PC-9 (cell line): ENCODE measurements around the gene SGMS1. TPM values are rescaled to one million over a fixed set of nuclear protein-coding genes. Genes with fewer than 3 reads are reported as not detected.

Experiments used
- BruUV-seq: library from RNA; stranded (reverse); fragments of 400-500 nt; replicated peaks from 2 replicates; lab custom pipeline; 2021; lab: Mats Ljungman, UMichigan
- CTCF ChIA-PET: fragments of 300-600 bp; sonication (Branson Sonifier 250); formaldehyde crosslinking; loops from one replicate; lab custom pipeline; 2022; ENCODE audit warnings: antibody characterized with exemption; lab: Charles Lee
- POLR2A ChIA-PET: fragments of 300-600 bp; sonication (Branson Sonifier 250); formaldehyde crosslinking; loops from one replicate; lab custom pipeline; 2022; ENCODE audit warnings: antibody characterized with exemption; ENCODE audit not compliant: unreplicated experiment; lab: Charles Lee
- DNase-seq, 2 experiments: peaks; one replicate each; pipeline versions ENCODE4 v3.0.0 to v3.0.0-alpha.2; 2015 to 2022; ENCODE audit warnings: mixed read lengths in 1 of 2
- H2AFZ ChIP-seq: fragments of 200-600 bp; sonication (generic); 2 replicates; pipeline ENCODE4 v1.8.1; 2017; ENCODE audit warnings: antibody characterized with exemption
- H3F3A ChIP-seq: fragments of 200-600 bp; sonication (generic); 2 replicates; pipeline ENCODE4 v1.8.1; 2017; ENCODE audit warnings: antibody characterized with exemption, mild to moderate bottlenecking, low read depth; ENCODE audit not compliant: insufficient read depth
- H3K27ac ChIP-seq: fragments of 200-600 bp; sonication (generic); 2 replicates; pipeline ENCODE4 v1.6.1; 2016; ENCODE audit warnings: mixed run types
- H3K27me3 ChIP-seq: fragments of 200-600 bp; sonication (generic); 2 replicates; pipeline ENCODE4 v1.6.1; 2016; ENCODE audit warnings: low read depth, mixed run types; ENCODE audit not compliant: insufficient read depth
- H3K36me3 ChIP-seq: fragments of 200-600 bp; sonication (generic); 2 replicates; pipeline ENCODE4 v1.6.1; 2016; ENCODE audit warnings: low read depth, mixed run types
- H3K4me1 ChIP-seq: fragments of 200-600 bp; sonication (generic); replicated peaks from 2 replicates; pipeline ENCODE4 v1.6.1; 2016; ENCODE audit warnings: mixed run types; ENCODE audit not compliant: insufficient read depth
- H3K4me2 ChIP-seq: fragments of 200-600 bp; sonication (generic); 2 replicates; pipeline ENCODE4 v1.6.1; 2017; ENCODE audit warnings: mixed run types
- H3K4me3 ChIP-seq: fragments of 200-600 bp; sonication (generic); 2 replicates; pipeline ENCODE4 v1.6.1; 2016; ENCODE audit warnings: mixed run types
- H3K79me2 ChIP-seq: fragments of 200-600 bp; sonication (generic); 2 replicates; pipeline ENCODE4 v1.6.1; 2017; ENCODE audit warnings: low read depth, mixed run types
- H3K9me2 ChIP-seq: fragments of 200-600 bp; sonication (generic); 2 replicates; pipeline ENCODE4 v1.8.1; 2017; ENCODE audit warnings: mild to moderate bottlenecking; ENCODE audit not compliant: insufficient read depth
- H3K9me3 ChIP-seq: fragments of 200-600 bp; sonication (generic); 2 replicates; pipeline ENCODE4 v1.8.1; 2016; ENCODE audit warnings: low read depth; ENCODE audit not compliant: insufficient read depth
- H4K20me1 ChIP-seq: fragments of 200-600 bp; sonication (generic); 2 replicates; pipeline ENCODE4 v1.8.1; 2017; ENCODE audit not compliant: insufficient read depth
- CTCF ChIP-seq: fragments of 200-600 bp; sonication (generic); conservative IDR thresholded peaks from 2 replicates; pipeline ENCODE4 v1.6.1; 2017; ENCODE audit warnings: mixed run types, antibody characterized with exemption, mild to moderate bottlenecking, moderate library complexity
- EZH2 ChIP-seq: fragments of 200-600 bp; sonication (generic); IDR thresholded peaks from 2 replicates; pipeline ENCODE4 v1.8.0; 2017; ENCODE audit warnings: antibody characterized with exemption, low read depth
- intact Hi-C: fragments of 100-400 bp; cut with micrococcal nuclease; formaldehyde crosslinking; loops from one replicate; pipeline ENCODE4 v1.10.0; 2022; ENCODE audit not compliant: unreplicated experiment
- total RNA-seq: library from RNA; stranded (reverse); gene quantifications from 2 replicates; pipeline ENCODE4 v1.2.3, GENCODE V29; 2021

Gene SGMS1
- total RNA-seq, 1 experiment from 2014 or later, result 35.0 TPM

DNA sequence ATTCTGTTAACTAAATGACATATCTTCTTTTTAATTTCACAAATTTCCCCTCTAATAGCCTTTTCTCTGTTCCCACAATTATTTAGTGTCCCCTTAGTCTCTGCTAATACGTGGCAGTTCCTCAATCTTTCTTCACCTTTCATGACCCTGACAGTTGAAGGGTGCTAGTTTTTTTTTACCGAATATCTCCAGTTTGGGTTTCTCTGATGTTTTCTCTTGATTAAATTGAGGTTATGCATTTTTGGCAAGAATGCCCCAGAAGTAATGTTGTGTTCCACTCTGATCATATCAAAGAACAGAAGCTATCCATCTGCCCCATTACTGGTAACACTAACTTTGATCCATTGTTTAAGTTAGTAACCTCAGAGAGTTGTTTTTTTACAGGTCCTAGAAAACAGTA lies 238.9 kb downstream of the SGMS1 start:
- intact Hi-C loops, result no loop called here
- TF ChIP-seq CTCF, result no peak
- TF ChIP-seq EZH2, result no peak
- Histone ChIP-seq H3K27me3 (no peaks in the 10 kb centered on the region), H3K9me3 (peaks cover 6% of the 10 kb centered on the region; the same call in 1 of the 2 replicates), H3K9me2 (no peaks in the 10 kb centered on the region; the same call in 1 of the 2 replicates), H3K79me2 (peaks cover 100% of the 10 kb centered on the region), H3K36me3 (peaks cover 4% of the 10 kb centered on the region; the same call in 1 of the 2 replicates), H3K4me1 (peaks cover 10% of the 10 kb centered on the region), H3K27ac (peak overlapping the region; percentile 27), H3K4me3 (no peak overlapping the region), H3F3A (0 out of 2 replicates have a peak, but pooled peaks cover 12% of the 10 kb centered on the region), H4K20me1 (no peaks in the 10 kb centered on the region; the same call in 1 of the 2 replicates), H2AFZ (no peak overlapping the region), H3K4me2 (no peak overlapping the region; the same call in 1 of the 2 replicates)
- CTCF ChIA-PET, result no interaction called here
- POLR2A ChIA-PET, result interaction anchor here (0.7 kb wide), 1 partner anchor 9 kb away, joined by 4 read pairs; no protein-coding TSS in a partner anchor
- no TSS peak for BruUV-seq
- no peak for DNase-seq

DNA sequence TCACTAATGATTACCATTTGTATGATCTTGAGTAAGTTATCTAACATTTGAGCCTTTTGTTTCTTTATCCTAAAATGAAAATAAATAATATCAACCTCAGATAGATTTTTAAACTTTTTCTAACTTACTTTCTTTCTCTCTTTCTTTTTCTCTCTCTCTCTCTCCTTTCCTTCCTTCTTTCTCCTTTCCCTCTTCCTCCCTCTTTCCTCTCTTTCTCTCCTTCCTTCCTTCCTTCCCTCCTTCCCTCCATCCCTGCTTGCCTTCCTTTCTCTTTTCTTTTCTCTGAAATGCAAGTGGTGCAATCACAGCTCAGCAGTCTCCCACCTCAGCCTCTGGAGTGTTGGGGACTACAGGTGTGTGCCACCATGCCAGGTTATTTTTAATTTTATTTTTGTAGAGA lies 239.5 kb downstream of the SGMS1 start:
- Histone ChIP-seq H3K27me3 (no peaks in the 10 kb centered on the region), H3F3A (0 out of 2 replicates have a peak, but pooled peaks cover 12% of the 10 kb centered on the region), H4K20me1 (no peaks in the 10 kb centered on the region; the same call in 1 of the 2 replicates), H3K36me3 (peaks cover 4% of the 10 kb centered on the region; the same call in 1 of the 2 replicates), H3K79me2 (peaks cover 100% of the 10 kb centered on the region), H3K27ac (no peak overlapping the region), H3K9me3 (peaks cover 6% of the 10 kb centered on the region; the same call in 1 of the 2 replicates), H3K9me2 (no peaks in the 10 kb centered on the region; the same call in 1 of the 2 replicates), H3K4me2 (no peak overlapping the region), H3K4me1 (peaks cover 13% of the 10 kb centered on the region), H3K4me3 (no peak overlapping the region), H2AFZ (no peak overlapping the region)
- ChIA-PET POLR2A (no interaction called here), CTCF (no interaction called here)
- no TSS peak for BruUV-seq
- TF ChIP-seq EZH2 (no peak), CTCF (no peak)
- intact Hi-C loops, result no loop called here
- no peak for DNase-seq

DNA sequence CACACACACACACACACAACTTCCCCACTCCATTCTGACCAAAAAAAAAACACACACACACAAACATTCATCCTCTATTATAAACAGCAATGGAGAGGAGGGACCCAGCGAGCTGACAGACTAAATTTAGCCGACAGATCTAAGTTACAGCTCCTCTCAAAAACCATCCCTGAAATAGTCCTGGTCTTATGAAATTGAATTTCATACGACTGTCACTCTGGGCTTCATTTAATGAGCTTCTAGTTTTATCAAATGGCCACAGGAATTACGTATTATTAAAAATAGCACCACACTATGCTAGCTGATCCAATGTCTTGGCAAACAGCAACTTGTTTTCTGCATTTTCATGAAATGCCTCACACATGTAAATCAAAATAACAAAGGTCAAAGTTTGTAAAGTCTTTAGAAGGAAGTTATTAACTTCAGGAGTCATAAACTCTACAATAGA lies 241.2 kb downstream of the SGMS1 start:
- intact Hi-C loops, result no loop called here
- H3K9me3 ChIP-seq, result peaks cover 6% of the 10 kb centered on the region; the same call in 1 of the 2 replicates
- 0 out of 2 replicates have a peak, but pooled peaks cover 12% of the 10 kb centered on the region for H3F3A ChIP-seq
- CTCF ChIA-PET, result no interaction called here
- peaks cover 13% of the 10 kb centered on the region for H3K4me1 ChIP-seq
- TF ChIP-seq EZH2 (no peak), CTCF (no peak)
- POLR2A ChIA-PET, result no interaction called here
- no peaks in the 10 kb centered on the region for H3K27me3 ChIP-seq
- H3K4me3 ChIP-seq, result no peak overlapping the region
- H2AFZ ChIP-seq, result no peak overlapping the region
- no TSS peak for BruUV-seq
- no peak overlapping the region for H3K27ac ChIP-seq
- H3K4me2 ChIP-seq, result no peak overlapping the region
- no peak for DNase-seq
- peaks cover 100% of the 10 kb centered on the region for H3K79me2 ChIP-seq
- no peaks in the 10 kb centered on the region; the same call in 1 of the 2 replicates for H3K9me2 ChIP-seq
- peaks cover 11% of the 10 kb centered on the region; the same call in 1 of the 2 replicates for H3K36me3 ChIP-seq
- no peaks in the 10 kb centered on the region for H4K20me1 ChIP-seq
